Vagina (tissue), 2 donors: Measurements from ENCODE around the gene DTX3L. TPM values are rescaled to one million over a fixed set of nuclear protein-coding genes. Genes with fewer than 3 reads are reported as not detected.

Experiments used
- DNase-seq, 2 donors: peaks; one replicate each; pipeline ENCODE4 v3.0.0-alpha.2; 2017; ENCODE audit errors: extremely low spot score in 2 of 2
- H3K27ac ChIP-seq: fragments of 200-600 bp; sonication (generic); one replicate; pipeline ENCODE4 v1.5.1; 2019
- H3K27me3 ChIP-seq: fragments of 200-600 bp; sonication (generic); one replicate; pipeline ENCODE4 v1.5.1; 2019
- H3K36me3 ChIP-seq, 2 donors: fragments of 200-600 bp; sonication (generic); one replicate each; pipeline ENCODE4 v1.5.1; 2017 to 2019
- H3K4me1 ChIP-seq: fragments of 200-600 bp; sonication (generic); one replicate; pipeline ENCODE4 v1.5.1; 2019
- H3K4me3 ChIP-seq, 2 donors: fragments of 200-600 bp; sonication (generic); 1 replicate in 1 of 2; 2 replicates in 1 of 2; pipeline ENCODE4 v1.5.1; 2016 to 2019
- H3K9me3 ChIP-seq: fragments of 200-600 bp; sonication (generic); one replicate; pipeline ENCODE4 v1.5.1; 2019
- POLR2A ChIP-seq, 2 donors: fragments of 450-650 bp; IDR thresholded peaks; one replicate each; pipeline ENCODE4 v1.6.1; 2017; ENCODE audit warnings: antibody characterized with exemption in 2 of 2, mild to moderate bottlenecking in 2 of 2, moderate library complexity in 2 of 2
- POLR2AphosphoS5 ChIP-seq, 2 donors: sonication (generic); formaldehyde crosslinking; IDR thresholded peaks; one replicate each; pipeline ENCODE4 v1.9.0; 2017; ENCODE audit warnings: antibody characterized with exemption in 2 of 2, mild to moderate bottlenecking in 2 of 2, low read depth in 1 of 2; ENCODE audit not compliant: insufficient read depth in 1 of 2
- intact Hi-C: fragments of 100-400 bp; cut with DNase I; formaldehyde crosslinking; loops from one replicate; pipeline ENCODE4 v1.15.1; 2023
- total RNA-seq: library from RNA; depleted of rRNA; stranded (reverse); fragments of >200 nt; gene quantifications from one replicate; pipeline ENCODE4 v1.2.3, GENCODE V29; 2016
- TF ChIP-seq, protein P1 (sequence below), 3 experiments: fragments of 450-650 bp in 2 of 3; fragments of 200-600 bp in 1 of 3; sonication (generic) in 1 of 3; IDR thresholded peaks; one replicate each; pipeline ENCODE4 v1.5.1; 2017 to 2019; ENCODE audit warnings: antibody characterized with exemption in 3 of 3, mild to moderate bottlenecking in 2 of 3, moderate library complexity in 2 of 3

DTX3L gene
- total RNA-seq, 1 donor from 2014 or later: 17.7 TPM

DNA sequence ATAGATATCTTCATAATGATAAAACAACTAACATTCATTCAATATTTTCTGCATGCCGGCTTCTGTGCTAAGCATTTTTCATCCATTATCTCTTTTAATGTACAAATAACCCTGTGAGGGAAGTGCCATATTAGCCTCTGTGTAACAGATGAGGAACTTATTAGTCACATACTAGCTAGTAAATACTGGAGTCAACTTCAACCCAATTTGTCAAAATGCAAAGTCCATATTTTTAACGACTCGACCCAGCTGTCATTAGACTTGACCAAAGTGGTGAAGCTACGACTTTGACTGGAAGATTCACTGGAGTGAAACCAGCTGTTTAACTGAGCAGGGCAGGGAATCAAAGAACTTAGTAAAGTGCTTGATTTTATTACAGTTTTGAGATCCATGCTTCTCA is 54.9 kb downstream of the DTX3L start:
- no peak for DNase-seq
- no peak overlapping the region for H3K4me3 ChIP-seq
- H3K27me3 ChIP-seq: no peaks in the 10 kb centered on the region
- H3K4me1 ChIP-seq: no peaks in the 10 kb centered on the region
- H3K27ac ChIP-seq: no peak overlapping the region
- intact Hi-C loops: no loop called here
- TF ChIP-seq, protein P1, sequence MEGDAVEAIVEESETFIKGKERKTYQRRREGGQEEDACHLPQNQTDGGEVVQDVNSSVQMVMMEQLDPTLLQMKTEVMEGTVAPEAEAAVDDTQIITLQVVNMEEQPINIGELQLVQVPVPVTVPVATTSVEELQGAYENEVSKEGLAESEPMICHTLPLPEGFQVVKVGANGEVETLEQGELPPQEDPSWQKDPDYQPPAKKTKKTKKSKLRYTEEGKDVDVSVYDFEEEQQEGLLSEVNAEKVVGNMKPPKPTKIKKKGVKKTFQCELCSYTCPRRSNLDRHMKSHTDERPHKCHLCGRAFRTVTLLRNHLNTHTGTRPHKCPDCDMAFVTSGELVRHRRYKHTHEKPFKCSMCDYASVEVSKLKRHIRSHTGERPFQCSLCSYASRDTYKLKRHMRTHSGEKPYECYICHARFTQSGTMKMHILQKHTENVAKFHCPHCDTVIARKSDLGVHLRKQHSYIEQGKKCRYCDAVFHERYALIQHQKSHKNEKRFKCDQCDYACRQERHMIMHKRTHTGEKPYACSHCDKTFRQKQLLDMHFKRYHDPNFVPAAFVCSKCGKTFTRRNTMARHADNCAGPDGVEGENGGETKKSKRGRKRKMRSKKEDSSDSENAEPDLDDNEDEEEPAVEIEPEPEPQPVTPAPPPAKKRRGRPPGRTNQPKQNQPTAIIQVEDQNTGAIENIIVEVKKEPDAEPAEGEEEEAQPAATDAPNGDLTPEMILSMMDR (IDR thresholded peaks at IDR 0.05): no peak
- no peak for TF ChIP-seq POLR2AphosphoS5 (IDR thresholded peaks at IDR 0.05; ENCODE audit: insufficient read depth in 1 of 2, low read depth in 1 of 2)
- TF ChIP-seq POLR2A (IDR thresholded peaks at IDR 0.05): no peak
- H3K36me3 ChIP-seq: no peaks in the 10 kb centered on the region
- no peaks in the 10 kb centered on the region for H3K9me3 ChIP-seq

DNA sequence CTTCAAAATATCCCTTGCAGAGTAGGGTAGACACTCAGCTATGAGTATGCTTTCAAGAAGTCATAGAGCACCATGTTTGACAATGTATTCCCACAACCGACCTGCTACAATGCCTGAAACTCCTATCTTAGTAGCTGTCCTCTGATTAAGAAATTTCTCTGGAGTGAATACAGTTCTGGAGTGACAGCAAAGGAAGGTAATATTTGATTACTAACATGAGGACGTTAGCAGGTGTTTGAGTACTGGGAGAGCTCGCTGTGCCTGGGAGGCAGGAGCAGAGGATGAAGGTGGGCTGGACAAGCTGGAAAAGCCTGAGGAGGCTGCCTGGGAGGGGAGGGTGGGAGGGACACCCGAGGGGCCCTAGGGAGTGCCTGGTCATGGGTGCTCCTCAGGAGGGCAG is 56.3 kb downstream of the DTX3L start:
- Histone ChIP-seq H3K4me3 (no peak overlapping the region), H3K9me3 (no peaks in the 10 kb centered on the region), H3K36me3 (no peaks in the 10 kb centered on the region), H3K4me1 (no peaks in the 10 kb centered on the region), H3K27me3 (no peaks in the 10 kb centered on the region), H3K27ac (no peak overlapping the region)
- intact Hi-C loops: no loop called here
- TF ChIP-seq, protein P1 (IDR thresholded peaks at IDR 0.05): no peak
- TF ChIP-seq POLR2AphosphoS5 (IDR thresholded peaks at IDR 0.05; ENCODE audit: insufficient read depth in 1 of 2, low read depth in 1 of 2) (no peak), POLR2A (IDR thresholded peaks at IDR 0.05) (no peak)
- no peak for DNase-seq

DNA sequence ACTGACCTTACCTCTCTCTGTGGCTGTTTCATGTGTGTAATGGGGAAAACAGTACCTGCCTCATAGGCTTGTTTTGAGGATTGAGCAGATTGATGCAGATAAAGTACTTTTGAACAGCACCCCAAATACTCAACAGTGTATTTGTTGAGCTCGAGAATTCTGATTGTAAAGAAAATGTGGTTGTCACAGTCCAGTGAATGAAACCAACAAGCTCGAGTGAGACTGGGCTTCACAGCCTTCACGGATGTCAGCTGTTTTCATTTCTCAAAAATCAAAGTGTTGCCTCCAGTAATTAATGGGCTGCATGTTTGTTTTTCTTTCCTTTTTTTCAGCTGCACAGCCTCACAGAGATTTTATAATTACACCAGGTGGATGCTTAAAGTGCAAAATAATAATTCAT is 57.0 kb downstream of the DTX3L start:
- Histone ChIP-seq H3K4me3 (no peak overlapping the region), H3K36me3 (no peaks in the 10 kb centered on the region), H3K4me1 (no peaks in the 10 kb centered on the region), H3K27me3 (no peaks in the 10 kb centered on the region), H3K9me3 (no peaks in the 10 kb centered on the region), H3K27ac (no peak overlapping the region)
- intact Hi-C loops: no loop called here
- TF ChIP-seq POLR2A (IDR thresholded peaks at IDR 0.05) (no peak), POLR2AphosphoS5 (IDR thresholded peaks at IDR 0.05; ENCODE audit: insufficient read depth in 1 of 2, low read depth in 1 of 2) (no peak)
- DNase-seq: no peak

DNA sequence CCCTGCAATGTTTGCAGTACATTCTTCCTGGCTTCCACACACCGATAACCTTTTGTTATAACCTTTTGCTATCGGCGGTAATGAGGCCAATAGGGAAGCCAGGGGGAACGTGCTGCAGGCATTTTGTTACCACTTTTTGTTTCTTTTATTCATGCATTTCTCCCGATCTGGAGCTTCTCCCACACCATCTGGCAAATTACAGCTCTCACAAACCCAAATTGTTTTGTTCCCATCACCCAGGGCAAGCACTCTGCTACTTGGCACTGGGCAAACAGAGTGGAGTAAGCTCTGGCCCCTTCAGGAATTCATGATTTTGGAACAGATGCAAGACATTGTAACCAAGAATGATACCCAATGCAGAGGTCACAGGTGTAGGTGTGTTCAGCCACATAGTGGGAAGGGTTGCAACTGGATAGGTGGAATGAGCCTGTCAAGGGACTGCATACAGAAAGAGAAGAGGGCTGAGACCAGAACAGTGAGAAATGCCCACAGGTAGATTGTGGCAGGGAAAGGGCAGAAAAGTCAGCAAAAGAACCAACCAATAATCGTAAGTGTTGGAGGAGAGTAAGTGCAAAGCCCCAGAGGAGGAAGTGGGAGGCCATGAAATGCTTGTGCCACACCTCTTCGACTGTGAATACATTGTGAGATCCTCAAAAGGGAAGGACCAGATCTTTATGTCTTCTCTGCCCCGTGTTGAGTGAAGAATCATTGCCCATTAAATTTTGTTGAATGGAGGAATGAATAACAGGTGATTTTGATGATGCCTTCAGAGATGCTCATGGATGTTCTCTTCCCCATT is 59.1 kb downstream of the DTX3L start:
- intact Hi-C loops: no loop called here
- Histone ChIP-seq H3K27me3 (no peaks in the 10 kb centered on the region), H3K9me3 (no peaks in the 10 kb centered on the region), H3K27ac (no peak overlapping the region), H3K36me3 (no peaks in the 10 kb centered on the region), H3K4me3 (no peak overlapping the region), H3K4me1 (no peaks in the 10 kb centered on the region)
- no peak for TF ChIP-seq POLR2A (IDR thresholded peaks at IDR 0.05)
- TF ChIP-seq, protein P1 (IDR thresholded peaks at IDR 0.05): no peak
- no peak for TF ChIP-seq POLR2AphosphoS5 (IDR thresholded peaks at IDR 0.05; ENCODE audit: insufficient read depth in 1 of 2, low read depth in 1 of 2)
- DNase-seq: no peak

Other genes with a start within 250 kb of the DTX3L start
- gene CSTA, start 239.1 kb upstream of the DTX3L start, total RNA-seq: 95.5 TPM
- gene MIX23, start 181.1 kb upstream of the DTX3L start, total RNA-seq: 14.2 TPM
- gene FAM162A, start 180.2 kb upstream of the DTX3L start, total RNA-seq: 29.7 TPM
- gene WDR5B, start 148.3 kb upstream of the DTX3L start, total RNA-seq: 1.5 TPM
- 54.0 TPM for gene KPNA1, start 49.4 kb upstream of the DTX3L start, total RNA-seq
- 19.4 TPM for gene PARP9, start within 50 bp of the DTX3L start, total RNA-seq
- 5.9 TPM for gene PARP15, start 13.3 kb downstream of the DTX3L start, total RNA-seq
- 44.4 TPM for gene PARP14, start 116.5 kb downstream of the DTX3L start, total RNA-seq
- gene HSPBAP1, start 229.5 kb downstream of the DTX3L start, total RNA-seq: 9.8 TPM
- gene SLC49A4, start 230.7 kb downstream of the DTX3L start, total RNA-seq: 15.7 TPM